H1 (cell line): ENCODE results near the gene DENND1A.

ENCODE experiments used
- EGR1 ChIP-seq: IDR thresholded peaks from 2 replicates; pipeline ENCODE4 v1.6.1; 2011; ENCODE audit warnings: low read depth, low read length, borderline replicate concordance
- EZH2 ChIP-seq: fragments of 200-600 bp; sonication (generic); IDR thresholded peaks from 2 replicates; pipeline ENCODE4 v1.7.1; 2012; ENCODE audit warnings: low read depth, mild to moderate bottlenecking, moderate library complexity, low read length, inconsistent platforms; ENCODE audit not compliant: severe bottlenecking
- HDAC2 ChIP-seq, 2 experiments: fragments of 300-600 bp in 1 of 2; sonication (generic) in 1 of 2; IDR thresholded peaks; 2 replicates each; pipeline ENCODE4 v1.6.1; 2011 to 2012; ENCODE audit warnings: low read depth in 2 of 2, low read length in 2 of 2, mild to moderate bottlenecking in 2 of 2, moderate library complexity in 2 of 2, borderline replicate concordance in 1 of 2, inconsistent platforms in 1 of 2

- no peak for TF ChIP-seq EGR1
- TF ChIP-seq HDAC2 (IDR thresholded peaks at IDR 0.05; ENCODE audit: borderline replicate concordance in 1 of 2, low read depth in 2 of 2, low read length in 2 of 2), result no peak
- no peak for TF ChIP-seq EZH2
These were observed 280.0 kb downstream of the DENND1A start for GRCh38 chr9:123649909-123650308.
